Measurements from ENCODE around the gene ACOT6. TPM values are rescaled to one million over a fixed set of nuclear protein-coding genes. Genes with fewer than 3 reads are reported as not detected.

The ACOT6 gene
- not detected in 5 replicates for total RNA-seq (2022; extraction: Qiagen RNA extraction)

GRCh38 chr14:73612339-73613045, at the start of gene ACOT6:
Gene ACOT6, plus strand, starts transcription at chr14:73612517. Its CDS starts 55 bp downstream, at chr14:73612572.

GRCh38 chr14:73569185-73569958, 42.9 kb upstream of the ACOT6 start, which contains the start of gene ACOT2:
Gene ACOT2, plus strand, starts transcription at chr14:73569213. Its CDS starts 28 bp downstream, at chr14:73569241.

GRCh38 chr14:73591690-73592449, 20.4 kb upstream of the ACOT6 start, which contains the start of gene ACOT4:
Gene ACOT4, plus strand, starts transcription at chr14:73591873. Its CDS starts 87 bp downstream, at chr14:73591960.

GRCh38 chr14:73644531-73645247, 32.4 kb downstream of the ACOT6 start, which contains the start of gene DNAL1:
Gene DNAL1, plus strand, starts transcription at chr14:73644986. Its CDS starts 54 bp downstream, at chr14:73645040.

Other genes starting within 250 kb of the ACOT6 start
- 32.8 to 43.7 TPM (median 43.2 TPM) in 5 replicates for gene NUMB, start 154.0 kb upstream of the ACOT6 start, total RNA-seq (2022; extraction: Qiagen RNA extraction)
- gene RIOX1, start 121.6 kb upstream of the ACOT6 start, total RNA-seq (2022; extraction: Qiagen RNA extraction) = 20.2 to 26.8 TPM (median 24.5 TPM) in 5 replicates
- gene ACOT1, start 75.4 kb upstream of the ACOT6 start, total RNA-seq (2022; extraction: Qiagen RNA extraction) = 5.6 to 6.8 TPM (median 6.3 TPM) in 5 replicates
- 0.33 TPM in 1 of 5 replicates, not detected in the others for gene HEATR4, start 53.6 kb upstream of the ACOT6 start, total RNA-seq (2022; extraction: Qiagen RNA extraction)
- 39.8 to 46.2 TPM (median 43.4 TPM) in 5 replicates for gene ACOT2, start 43.3 kb upstream of the ACOT6 start, total RNA-seq (2022; extraction: Qiagen RNA extraction)
- gene ACOT4, start 20.6 kb upstream of the ACOT6 start, total RNA-seq (2022; extraction: Qiagen RNA extraction) = 1.5 to 1.8 TPM (median 1.7 TPM) in 5 replicates
- 8.6 to 11.6 TPM (median 11.1 TPM) in 5 replicates for gene DNAL1, start 32.5 kb downstream of the ACOT6 start, total RNA-seq (2022; extraction: Qiagen RNA extraction)
- gene PNMA1, start 101.9 kb downstream of the ACOT6 start, total RNA-seq (2022; extraction: Qiagen RNA extraction) = 57.7 to 64.9 TPM (median 61.1 TPM) in 5 replicates
- 7.3 to 9.9 TPM (median 8.3 TPM) in 5 replicates for gene PTGR2, start 239.3 kb downstream of the ACOT6 start, total RNA-seq (2022; extraction: Qiagen RNA extraction)